Measurements from ENCODE around the gene TMTC2.

- TF ChIP-seq POLR2A (IDR thresholded peaks at IDR 0.05; ENCODE audit: low read depth, low read length) (no peak), MYC (IDR thresholded peaks at IDR 0.05; ENCODE audit: low read depth, low read length) (no peak)
- TF ChIP-seq, protein P1, sequence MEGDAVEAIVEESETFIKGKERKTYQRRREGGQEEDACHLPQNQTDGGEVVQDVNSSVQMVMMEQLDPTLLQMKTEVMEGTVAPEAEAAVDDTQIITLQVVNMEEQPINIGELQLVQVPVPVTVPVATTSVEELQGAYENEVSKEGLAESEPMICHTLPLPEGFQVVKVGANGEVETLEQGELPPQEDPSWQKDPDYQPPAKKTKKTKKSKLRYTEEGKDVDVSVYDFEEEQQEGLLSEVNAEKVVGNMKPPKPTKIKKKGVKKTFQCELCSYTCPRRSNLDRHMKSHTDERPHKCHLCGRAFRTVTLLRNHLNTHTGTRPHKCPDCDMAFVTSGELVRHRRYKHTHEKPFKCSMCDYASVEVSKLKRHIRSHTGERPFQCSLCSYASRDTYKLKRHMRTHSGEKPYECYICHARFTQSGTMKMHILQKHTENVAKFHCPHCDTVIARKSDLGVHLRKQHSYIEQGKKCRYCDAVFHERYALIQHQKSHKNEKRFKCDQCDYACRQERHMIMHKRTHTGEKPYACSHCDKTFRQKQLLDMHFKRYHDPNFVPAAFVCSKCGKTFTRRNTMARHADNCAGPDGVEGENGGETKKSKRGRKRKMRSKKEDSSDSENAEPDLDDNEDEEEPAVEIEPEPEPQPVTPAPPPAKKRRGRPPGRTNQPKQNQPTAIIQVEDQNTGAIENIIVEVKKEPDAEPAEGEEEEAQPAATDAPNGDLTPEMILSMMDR (IDR thresholded peaks at IDR 0.05; ENCODE audit: extremely low read depth in 1 of 2, insufficient read depth in 1 of 2, low read depth in 1 of 2, low read length in 2 of 2): no peak
Measured at GRCh38 chr12:82942521-82942920, 255.8 kb downstream of the TMTC2 start.
